ENCODE data around the gene MTHFD2L. TPM values are rescaled to one million over a fixed set of nuclear protein-coding genes. Genes with fewer than 3 reads are reported as not detected.

The MTHFD2L gene
- total RNA-seq, 4 donors from 2014 or later, result 13.1 to 22.9 (median 15.3) TPM

GRCh38 chr4:74254386-74254785 lies 96.5 kb downstream of the MTHFD2L start:
- Histone ChIP-seq H3K9me3 (no peaks in the 10 kb centered on the region), H3K36me3 (no peaks in the 10 kb centered on the region), H3K27me3 (no peaks in the 10 kb centered on the region), H3K4me3 (no peak overlapping the region), H3K4me1 (no peaks in the 10 kb centered on the region), H3K27ac (no peak overlapping the region)
- no peak for TF ChIP-seq POLR2A (IDR thresholded peaks at IDR 0.05)
- no peak for TF ChIP-seq CTCF (IDR thresholded peaks at IDR 0.05)
- TF ChIP-seq POLR2AphosphoS5 (IDR thresholded peaks at IDR 0.05), result no peak
- TF ChIP-seq EP300 (IDR thresholded peaks at IDR 0.05), result no peak
- DNase-seq (ENCODE audit: low spot score in 2 of 2), result no peak
- 100% methylated on average over 1 of the region's 1 CpG for WGBS

GRCh38 chr4:74255096-74255495 lies 97.2 kb downstream of the MTHFD2L start:
- TF ChIP-seq POLR2A (IDR thresholded peaks at IDR 0.05) (no peak), EP300 (IDR thresholded peaks at IDR 0.05) (no peak), CTCF (IDR thresholded peaks at IDR 0.05) (no peak), POLR2AphosphoS5 (IDR thresholded peaks at IDR 0.05) (no peak)
- no peak overlapping the region for H3K27ac ChIP-seq
- no peak overlapping the region for H3K4me3 ChIP-seq
- no peak for DNase-seq (ENCODE audit: low spot score in 2 of 2)
- H3K4me1 ChIP-seq, result no peaks in the 10 kb centered on the region
- no peaks in the 10 kb centered on the region for H3K9me3 ChIP-seq
- WGBS, result 100% methylated on average over 1 of the region's 1 CpG
- H3K27me3 ChIP-seq, result no peaks in the 10 kb centered on the region
- H3K36me3 ChIP-seq, result no peaks in the 10 kb centered on the region

GRCh38 chr4:74258963-74259362 lies 101.0 kb downstream of the MTHFD2L start:
- H3K4me3 ChIP-seq, result no peak overlapping the region
- no peak for DNase-seq (ENCODE audit: low spot score in 2 of 2)
- TF ChIP-seq POLR2A (IDR thresholded peaks at IDR 0.05) (no peak), POLR2AphosphoS5 (IDR thresholded peaks at IDR 0.05) (no peak), EP300 (IDR thresholded peaks at IDR 0.05) (no peak), CTCF (IDR thresholded peaks at IDR 0.05) (no peak)
- no peaks in the 10 kb centered on the region for H3K27me3 ChIP-seq
- H3K36me3 ChIP-seq, result no peaks in the 10 kb centered on the region
- no peaks in the 10 kb centered on the region for H3K4me1 ChIP-seq
- H3K9me3 ChIP-seq, result no peaks in the 10 kb centered on the region
- WGBS, result 58% methylated on average over 1 of the region's 1 CpG
- no peak overlapping the region for H3K27ac ChIP-seq

- no peak for DNase-seq (ENCODE audit: low spot score in 2 of 2)
- TF ChIP-seq POLR2AphosphoS5 (IDR thresholded peaks at IDR 0.05) (no peak), EP300 (IDR thresholded peaks at IDR 0.05) (no peak), CTCF (IDR thresholded peaks at IDR 0.05) (no peak), POLR2A (IDR thresholded peaks at IDR 0.05) (no peak)
- no peaks in the 10 kb centered on the region for H3K36me3 ChIP-seq
- H3K9me3 ChIP-seq, result no peaks in the 10 kb centered on the region
- H3K4me3 ChIP-seq, result no peak overlapping the region
- H3K27ac ChIP-seq, result no peak overlapping the region
- no peaks in the 10 kb centered on the region for H3K27me3 ChIP-seq
- H3K4me1 ChIP-seq, result no peaks in the 10 kb centered on the region
- WGBS, result 100% methylated on average over 1 of the region's 1 CpG
Measured at GRCh38 chr4:74260036-74260435, 102.1 kb downstream of the MTHFD2L start.

- TF ChIP-seq EP300 (IDR thresholded peaks at IDR 0.05) (no peak), POLR2AphosphoS5 (IDR thresholded peaks at IDR 0.05) (no peak), CTCF (IDR thresholded peaks at IDR 0.05) (no peak), POLR2A (IDR thresholded peaks at IDR 0.05) (no peak)
- Histone ChIP-seq H3K27ac (no peak overlapping the region), H3K9me3 (no peaks in the 10 kb centered on the region), H3K4me3 (no peak overlapping the region), H3K4me1 (no peaks in the 10 kb centered on the region), H3K36me3 (no peaks in the 10 kb centered on the region), H3K27me3 (no peaks in the 10 kb centered on the region)
- DNase-seq (ENCODE audit: low spot score in 2 of 2), result no peak
Measured at GRCh38 chr4:74262522-74262921, 104.6 kb downstream of the MTHFD2L start.
